ENCODE data around the gene BAMBI.

GRCh38 chr10:28679581-28680357, 2.4 kb downstream of the BAMBI start:
- TF ChIP-seq POLR2A (IDR thresholded peaks at IDR 0.05; ENCODE audit: low read depth, low read length) (no peak), POLR2AphosphoS5 (IDR thresholded peaks at IDR 0.05; ENCODE audit: low read depth, low read length) (no peak), POU2F2 (IDR thresholded peaks at IDR 0.05; ENCODE audit: low read depth, low read length) (no peak), SPI1 (IDR thresholded peaks at IDR 0.05; ENCODE audit: low read depth, low read length) (no peak), TAF1 (IDR thresholded peaks at IDR 0.05; ENCODE audit: low read depth, low read length) (no peak)
